GM21360 (cell line): ENCODE data around the gene ARSG.

Source experiments
- ATAC-seq: cut with Tn5 transposase; IDR thresholded peaks from one replicate; pipeline ENCODE4 v1.9.1; 2021; ENCODE audit warnings: mild to moderate bottlenecking, moderate library complexity; ENCODE audit not compliant: unreplicated experiment

ARSG gene

GRCh38 chr17:68443972-68444464, 152.7 kb downstream of the ARSG start:
- no peak for ATAC-seq

DNA sequence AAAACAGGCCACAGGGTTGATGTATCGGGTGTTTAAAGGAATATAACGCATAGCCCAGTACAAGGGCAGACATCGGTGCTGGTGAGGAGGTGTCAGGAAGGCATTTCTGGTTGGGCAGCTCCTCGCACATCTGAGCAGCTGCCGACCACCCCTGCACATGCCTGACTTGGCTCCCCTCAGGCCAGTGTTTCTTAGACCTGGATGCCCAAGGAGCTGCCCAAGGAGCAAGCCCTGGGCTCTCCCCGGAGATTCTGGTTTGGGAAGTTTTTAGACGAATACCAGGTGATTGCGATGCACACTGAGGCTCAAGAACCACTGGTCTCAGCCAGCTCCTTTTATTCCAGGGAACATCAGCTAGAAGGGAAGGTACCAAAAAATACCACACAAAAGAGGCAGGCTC, 154.4 kb downstream of the ARSG start:
- no peak for ATAC-seq

GRCh38 chr17:68446626-68447041, 155.3 kb downstream of the ARSG start:
- ATAC-seq, result no peak

GRCh38 chr17:68449021-68449739, 157.9 kb downstream of the ARSG start:
- no peak for ATAC-seq

DNA sequence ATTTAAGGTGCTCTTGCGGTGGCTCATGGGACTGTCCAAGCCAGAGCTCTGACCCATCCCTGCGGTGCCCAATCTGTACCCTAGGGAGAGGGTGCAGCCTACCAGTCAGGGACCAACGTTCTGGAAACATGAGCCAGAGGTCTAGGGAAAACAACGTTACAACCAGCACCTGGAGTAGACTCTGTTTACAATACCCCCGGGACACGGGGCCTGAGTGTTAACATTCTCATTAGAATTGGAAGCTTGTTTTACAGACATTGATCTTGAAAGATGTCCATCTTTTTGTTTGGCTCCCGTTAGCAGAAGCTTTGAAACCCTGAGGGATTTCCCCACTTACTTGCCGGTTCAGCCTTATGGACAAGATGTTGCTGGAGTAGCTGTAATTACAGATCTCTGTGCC, 159.1 kb downstream of the ARSG start:
- no peak for ATAC-seq

DNA sequence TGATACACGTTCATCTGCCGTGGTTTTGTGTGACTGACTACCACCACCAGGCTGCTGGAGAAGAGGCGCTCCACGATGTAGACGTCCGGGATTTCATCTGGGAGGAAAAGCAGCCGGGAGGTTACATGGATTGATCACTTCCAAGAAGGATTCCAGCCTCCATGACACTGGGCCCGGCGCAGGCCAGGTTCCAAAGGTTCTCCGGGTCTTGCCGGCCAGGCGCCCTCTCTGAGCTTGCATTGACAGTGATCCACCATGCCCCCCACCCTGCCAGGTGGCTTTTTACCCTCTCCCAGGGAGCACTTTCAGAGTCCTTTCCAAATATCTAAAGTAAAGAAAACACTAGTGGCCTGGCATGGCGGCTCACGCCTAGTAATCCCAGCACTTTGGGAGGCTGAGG, 159.5 kb downstream of the ARSG start:
- no peak for ATAC-seq

DNA sequence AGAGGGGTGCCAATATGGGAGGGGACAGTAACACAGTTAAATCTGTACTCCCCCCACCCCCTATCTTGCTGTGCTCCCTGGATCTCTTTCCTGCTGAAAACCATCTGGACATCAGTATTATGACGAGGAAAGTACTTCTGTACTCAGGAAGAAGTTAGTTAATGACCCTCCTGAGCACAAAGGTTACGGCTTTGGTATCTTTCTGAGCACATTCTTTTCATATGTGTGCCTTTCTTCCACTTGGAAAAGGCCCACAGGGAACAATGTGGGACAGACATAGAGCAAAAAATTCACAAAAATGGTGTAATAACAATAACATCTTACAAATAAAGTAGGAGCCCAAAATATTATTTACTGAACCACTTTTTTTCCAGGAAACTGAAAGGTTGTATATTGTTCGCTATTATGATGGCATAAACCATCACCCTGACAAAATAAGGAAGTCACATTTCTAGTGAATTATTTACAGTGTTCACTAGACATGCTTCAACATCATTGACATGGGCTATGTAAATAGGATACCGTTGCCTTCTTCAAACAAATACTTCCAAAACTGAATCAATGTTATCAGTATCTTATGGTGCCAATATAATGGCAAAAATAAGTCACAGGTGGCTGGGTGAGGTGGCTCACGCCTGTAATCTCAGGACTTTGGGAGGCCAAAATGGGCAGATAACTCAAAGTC, 160.5 kb downstream of the ARSG start:
- ATAC-seq, result no peak

DNA sequence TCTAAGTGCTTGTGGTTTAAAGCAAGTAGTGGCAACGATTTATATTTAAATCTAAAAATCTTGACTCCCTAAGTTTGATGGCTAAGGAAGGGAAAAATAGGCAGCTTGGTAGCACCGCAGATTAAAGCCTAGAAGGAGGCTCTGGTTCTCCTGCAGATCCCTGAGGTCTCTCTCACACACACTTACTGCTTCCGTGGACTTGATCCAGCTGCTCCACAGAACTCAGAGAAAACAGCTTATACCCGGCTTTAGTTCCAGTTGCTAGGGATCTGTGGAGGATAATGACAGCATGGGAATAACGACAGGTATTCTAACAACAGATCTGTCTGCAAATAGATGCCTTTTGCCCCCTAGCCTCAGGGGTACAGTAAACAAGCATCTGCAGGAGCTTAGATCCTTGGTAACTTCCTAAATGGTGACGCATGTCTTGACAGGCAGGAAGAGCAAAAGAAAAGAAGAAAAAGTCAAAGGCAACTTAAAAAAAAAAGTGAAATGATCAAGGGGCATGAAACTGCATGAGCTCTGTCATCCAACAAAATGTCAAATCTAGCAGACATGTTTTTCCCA, 161.5 kb downstream of the ARSG start:
- no peak for ATAC-seq

DNA sequence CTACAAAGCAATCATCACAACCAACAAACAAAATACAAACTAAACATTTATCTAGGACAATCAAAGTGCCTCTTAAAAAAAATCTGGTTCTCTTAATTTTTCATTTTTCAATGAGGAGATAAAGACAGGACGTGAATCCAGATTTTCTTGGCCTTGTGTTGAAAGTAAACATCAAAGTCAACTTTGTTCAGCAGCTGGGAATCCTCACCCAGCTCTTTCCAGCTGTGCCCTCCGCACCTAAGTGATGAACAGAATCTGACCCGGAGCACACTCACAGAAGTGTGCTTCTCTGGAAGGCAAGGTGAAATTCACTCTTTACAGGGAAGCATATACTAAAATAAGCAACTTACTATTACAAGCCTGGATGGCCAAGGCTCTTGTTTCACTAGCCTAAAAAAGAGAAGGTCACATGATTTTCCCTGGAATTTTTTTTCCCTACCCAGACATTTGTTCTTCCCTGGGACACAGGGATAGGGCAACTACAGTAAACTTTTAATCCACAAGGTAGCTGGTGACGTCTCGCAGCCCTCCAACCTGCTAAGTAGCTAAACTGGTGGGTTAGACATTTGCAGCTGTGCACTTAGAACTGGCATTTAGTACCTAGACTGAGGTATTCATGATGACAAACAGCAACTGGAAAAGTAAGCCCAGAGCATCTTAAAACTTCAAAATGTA, 162.8 kb downstream of the ARSG start:
- no peak for ATAC-seq

GRCh38 chr17:68455901-68456338, 164.6 kb downstream of the ARSG start:
- no peak for ATAC-seq

GRCh38 chr17:68456339-68457167, 165.3 kb downstream of the ARSG start:
- no peak for ATAC-seq

- ATAC-seq, result peak; percentile 23
These were observed 165.9 kb downstream of the ARSG start, which contains the start of gene WIPI1 for GRCh38 chr17:68457168-68457538. WIPI1 (minus strand) TSS chr17:68457496; CDS start chr17:68457421, 75 bp downstream.

DNA sequence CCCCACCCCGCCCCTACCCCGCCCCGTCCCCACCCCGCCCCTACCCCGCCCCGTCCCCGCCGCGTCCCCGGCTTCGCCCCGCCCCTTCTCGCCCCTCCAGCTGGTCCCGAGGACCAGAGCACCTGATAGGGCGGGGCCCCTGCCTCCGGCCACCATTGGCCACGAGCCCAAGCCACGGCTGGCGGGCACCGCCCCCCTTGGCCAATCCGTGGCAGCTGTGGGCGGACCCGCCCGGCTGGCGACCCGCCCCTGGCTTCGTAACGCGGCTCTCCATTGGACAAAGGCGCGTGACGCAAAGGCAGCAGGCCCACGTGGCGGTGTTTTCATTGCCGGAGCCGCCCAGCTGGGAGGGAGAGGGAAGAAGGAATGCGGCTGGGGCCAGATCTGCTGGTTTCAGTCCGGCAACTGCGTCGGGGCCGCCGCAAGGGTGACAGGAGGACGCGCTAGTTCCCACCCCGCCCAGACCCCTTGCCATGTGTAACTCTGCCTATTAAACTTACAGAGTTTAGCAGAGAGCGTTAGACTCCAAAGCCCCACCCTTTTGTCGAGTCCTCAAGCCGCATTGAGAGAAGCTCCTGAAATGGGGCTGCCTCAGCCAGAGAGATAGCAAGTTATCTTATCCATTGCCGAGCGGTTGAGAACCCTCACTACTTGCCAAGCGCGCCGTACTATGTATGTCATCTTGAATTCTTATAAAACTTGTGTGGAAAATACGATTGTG, 166.4 kb downstream of the ARSG start:
- ATAC-seq, result peak; percentile 70

DNA sequence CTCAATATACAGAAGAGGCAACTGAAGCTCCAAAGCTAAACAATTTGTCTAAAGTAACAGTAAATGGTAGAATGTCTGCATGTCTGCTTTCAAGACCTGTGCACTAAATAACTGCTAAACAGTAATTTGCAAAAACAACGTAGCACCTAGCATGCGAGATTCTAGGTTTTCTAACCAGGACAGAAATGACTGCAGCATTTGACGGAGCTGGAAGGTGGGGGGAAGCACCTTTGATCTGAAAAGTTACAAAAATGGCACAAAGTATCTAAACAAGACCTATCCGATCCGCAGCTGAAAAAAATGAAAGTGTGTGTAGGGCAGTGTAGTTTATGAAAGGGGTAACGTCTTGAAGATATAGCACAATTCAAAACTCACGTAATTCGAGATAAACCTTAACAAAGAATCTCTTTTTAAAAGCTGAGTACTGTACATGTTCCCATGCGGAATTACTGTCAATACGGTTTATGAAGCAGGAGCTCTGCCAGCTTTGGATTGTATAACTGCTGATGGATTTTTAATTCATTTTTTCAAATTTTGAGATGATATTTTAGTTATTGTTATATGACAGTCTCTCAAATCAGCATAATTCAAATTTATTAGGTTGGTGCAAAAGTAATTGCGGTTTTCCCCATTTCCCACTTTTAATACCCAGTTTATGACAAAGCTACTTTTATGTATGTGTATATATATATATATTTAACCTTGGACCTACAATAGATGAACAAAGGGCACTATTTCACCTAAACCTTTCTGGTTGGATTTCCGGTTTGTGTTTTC, 167.2 kb downstream of the ARSG start:
- ATAC-seq, result no peak

DNA sequence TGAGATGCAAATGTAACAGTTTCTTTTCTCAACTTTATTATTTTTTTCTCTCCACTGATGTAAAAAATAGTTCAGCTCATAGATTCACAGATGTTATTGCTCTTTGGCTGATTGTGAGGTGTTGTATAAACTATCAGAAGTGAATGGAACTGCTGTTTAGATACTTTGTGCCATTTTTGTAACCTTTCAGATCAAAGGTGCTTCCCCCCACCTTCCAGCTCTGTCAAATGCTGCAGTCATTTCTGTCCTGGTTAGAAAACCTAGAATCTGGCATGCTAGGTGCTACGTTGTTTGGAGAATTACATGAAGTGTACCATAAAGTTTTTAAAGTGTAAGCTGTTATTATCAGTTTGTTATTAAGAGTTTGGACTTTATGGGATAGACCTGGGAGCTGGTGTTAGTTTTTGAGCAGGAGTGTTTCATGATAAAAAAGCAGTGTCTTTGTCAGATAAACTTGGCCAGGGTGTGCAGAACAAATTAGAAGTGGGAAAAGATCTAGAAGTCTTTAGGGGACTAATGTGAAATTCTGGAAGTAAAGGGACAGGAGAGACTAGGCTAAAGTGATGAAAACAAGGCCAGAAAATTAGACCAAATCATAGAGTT, 167.8 kb downstream of the ARSG start:
- peak; percentile 15 for ATAC-seq

DNA sequence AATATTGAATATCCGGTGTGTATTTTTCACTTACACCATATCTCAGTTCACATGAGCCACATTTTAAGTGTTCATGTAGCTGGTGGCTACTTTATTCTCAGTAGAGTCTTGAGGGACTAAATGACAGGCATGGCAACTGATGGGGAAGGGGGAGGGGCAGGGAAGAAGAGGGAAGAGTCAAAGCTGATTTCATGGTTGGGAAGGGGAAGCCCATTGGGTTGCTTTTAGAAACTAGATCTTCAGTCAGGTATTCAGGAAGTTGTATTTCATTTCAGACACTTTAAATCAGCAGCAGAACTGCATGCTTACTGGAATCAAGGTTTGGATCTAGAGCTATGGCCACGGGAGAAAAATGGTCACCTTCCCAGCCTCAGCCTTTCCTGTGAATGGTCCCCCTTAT, 168.9 kb downstream of the ARSG start:
- ATAC-seq, result no peak

GRCh38 chr17:68460715-68461114, 169.4 kb downstream of the ARSG start:
- no peak for ATAC-seq

- ATAC-seq, result no peak
These were observed 169.8 kb downstream of the ARSG start for GRCh38 chr17:68461122-68461539.

DNA sequence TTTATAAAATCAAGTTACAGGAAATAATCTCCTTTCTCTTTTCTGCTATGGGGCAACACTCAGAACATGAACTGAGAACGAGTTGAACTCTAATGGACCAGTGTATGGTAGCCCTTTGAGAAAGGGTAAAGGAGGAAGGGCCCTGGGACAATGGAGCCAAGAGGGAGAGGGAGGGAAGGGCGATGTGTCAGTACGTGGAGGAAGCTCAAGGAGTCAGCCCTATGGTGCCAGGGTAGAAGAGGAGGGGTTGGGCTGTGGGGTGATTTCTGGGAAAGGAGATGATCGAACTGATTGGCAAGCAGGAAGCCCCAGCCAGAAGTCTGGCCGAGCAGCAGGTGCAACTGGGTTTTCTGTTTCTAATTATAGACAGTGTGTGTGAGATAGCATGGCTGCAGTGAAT, 170.3 kb downstream of the ARSG start:
- ATAC-seq, result no peak
